SJSA1 (cell line): ENCODE measurements around the gene PLAAT2. TPM values are rescaled to one million over a fixed set of nuclear protein-coding genes. Genes with fewer than 3 reads are reported as not detected.
"Not testable (repeated sequence)": the region's sequence is repeated elsewhere in the genome, so short reads cannot be mapped to it uniquely, and the experiment has no call there.

Experiments used
- DNase-seq, 2 experiments: peaks; one replicate each; pipeline ENCODE4 v3.0.0-alpha.2; 2015 to 2020; ENCODE audit warnings: low spot score in 2 of 2, low read depth in 1 of 2
- H3K27ac ChIP-seq: fragments of 250-450 bp; sonication (Bioruptor Pico); 2 replicates; pipeline ENCODE4 v1.5.1; 2020; ENCODE audit warnings: mild to moderate bottlenecking, moderate library complexity
- H3K27me3 ChIP-seq: fragments of 250-450 bp; sonication (Bioruptor Pico); replicated peaks from 2 replicates; pipeline ENCODE4 v1.5.1; 2020; ENCODE audit warnings: mild to moderate bottlenecking, moderate library complexity
- H3K36me3 ChIP-seq: fragments of 250-450 bp; sonication (Bioruptor Pico); 2 replicates; pipeline ENCODE4 v1.5.1; 2020; ENCODE audit warnings: mild to moderate bottlenecking
- H3K4me1 ChIP-seq: fragments of 250-450 bp; sonication (Bioruptor Pico); replicated peaks from 2 replicates; pipeline ENCODE4 v1.6.1; 2021; ENCODE audit warnings: mild to moderate bottlenecking
- H3K4me3 ChIP-seq: fragments of 250-450 bp; sonication (Bioruptor Pico); 2 replicates; pipeline ENCODE4 v1.5.1; 2020; ENCODE audit warnings: mild to moderate bottlenecking
- H3K9me3 ChIP-seq: fragments of 250-450 bp; sonication (Bioruptor Pico); replicated peaks from 2 replicates; pipeline ENCODE4 v1.5.1; 2020; ENCODE audit warnings: mild to moderate bottlenecking
- total RNA-seq: library from RNA; depleted of rRNA; stranded (reverse); fragments of >200 nt; shearing (Covaris generic); gene quantifications from 2 replicates; pipeline ENCODE4 v1.2.3, GENCODE V29; 2014; rRNA removed

The PLAAT2 gene
- total RNA-seq: 0.39 TPM in 1 of 2 replicates, not detected in the other

- Histone ChIP-seq H3K9me3 (no peaks in the 10 kb centered on the region), H3K27ac (no peak within 1 kb of the TSS), H3K4me1 (peaks cover 32% of the 10 kb centered on the region), H3K4me3 (no peak within 1 kb of the TSS), H3K36me3 (no peaks in the 10 kb centered on the region), H3K27me3 (no peaks in the 10 kb centered on the region)
- DNase-seq: peak in 1 of 2 experiments; percentile 20
These were observed at the start of gene PLAAT2 for GRCh38 chr11:63563201-63564055. PLAAT2 (minus strand) TSS chr11:63563379; CDS start chr11:63563324, 55 bp downstream.

DNA sequence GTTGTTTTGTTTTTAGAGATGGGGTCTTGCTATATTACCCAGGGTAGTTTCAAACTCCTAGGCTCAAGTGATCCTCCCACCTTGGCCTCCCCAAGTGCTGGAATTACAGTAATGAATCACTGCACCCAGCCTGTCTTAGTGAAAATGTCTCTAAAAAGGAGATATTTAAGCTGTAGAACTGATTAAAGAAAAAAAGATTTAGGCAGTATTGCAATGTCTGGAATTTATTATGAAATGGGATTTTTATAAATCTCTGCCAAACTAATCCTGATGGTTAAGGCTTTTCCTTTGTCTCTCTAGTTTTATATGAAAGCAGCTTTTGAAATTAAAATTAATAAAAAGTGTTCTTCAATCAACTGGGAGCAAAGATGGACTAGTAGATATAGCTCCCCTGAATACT, 49.0 kb upstream of the PLAAT2 start:
- no peak for DNase-seq
- Histone ChIP-seq H3K36me3 (no peaks in the 10 kb centered on the region), H3K27ac (no peak overlapping the region), H3K27me3 (no peaks in the 10 kb centered on the region), H3K9me3 (no peaks in the 10 kb centered on the region), H3K4me1 (peaks cover 64% of the 10 kb centered on the region), H3K4me3 (no peak overlapping the region)

DNA sequence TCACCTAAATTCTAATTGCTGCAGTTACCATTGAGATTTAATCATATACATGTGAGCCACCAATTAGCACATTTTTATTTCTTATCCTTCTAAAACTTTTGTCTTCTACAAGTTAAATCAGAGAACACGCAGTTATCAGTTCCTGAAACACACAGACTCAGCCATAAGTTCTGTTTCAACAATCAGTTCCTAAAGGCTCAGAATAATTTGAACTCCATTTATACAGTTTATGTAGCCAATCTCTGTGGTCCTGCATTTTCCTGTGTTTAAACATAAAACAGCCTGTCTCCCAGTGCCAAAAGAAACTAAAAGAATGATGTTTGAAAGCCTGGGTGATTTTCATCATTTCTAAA, 48.2 kb upstream of the PLAAT2 start:
- Histone ChIP-seq H3K27me3 (no peaks in the 10 kb centered on the region), H3K9me3 (no peaks in the 10 kb centered on the region), H3K4me3 (no peak overlapping the region), H3K27ac (peak overlapping the region; percentile 90), H3K4me1 (peaks cover 64% of the 10 kb centered on the region), H3K36me3 (no peaks in the 10 kb centered on the region)
- DNase-seq: no peak

GRCh38 chr11:63610604-63611394, 47.6 kb upstream of the PLAAT2 start:
- Histone ChIP-seq H3K27ac (peak overlapping the region; percentile 90), H3K9me3 (no peaks in the 10 kb centered on the region), H3K27me3 (no peaks in the 10 kb centered on the region), H3K4me3 (no peak overlapping the region), H3K4me1 (peaks cover 64% of the 10 kb centered on the region), H3K36me3 (no peaks in the 10 kb centered on the region)
- DNase-seq: peak; percentile 83 to 87

DNA sequence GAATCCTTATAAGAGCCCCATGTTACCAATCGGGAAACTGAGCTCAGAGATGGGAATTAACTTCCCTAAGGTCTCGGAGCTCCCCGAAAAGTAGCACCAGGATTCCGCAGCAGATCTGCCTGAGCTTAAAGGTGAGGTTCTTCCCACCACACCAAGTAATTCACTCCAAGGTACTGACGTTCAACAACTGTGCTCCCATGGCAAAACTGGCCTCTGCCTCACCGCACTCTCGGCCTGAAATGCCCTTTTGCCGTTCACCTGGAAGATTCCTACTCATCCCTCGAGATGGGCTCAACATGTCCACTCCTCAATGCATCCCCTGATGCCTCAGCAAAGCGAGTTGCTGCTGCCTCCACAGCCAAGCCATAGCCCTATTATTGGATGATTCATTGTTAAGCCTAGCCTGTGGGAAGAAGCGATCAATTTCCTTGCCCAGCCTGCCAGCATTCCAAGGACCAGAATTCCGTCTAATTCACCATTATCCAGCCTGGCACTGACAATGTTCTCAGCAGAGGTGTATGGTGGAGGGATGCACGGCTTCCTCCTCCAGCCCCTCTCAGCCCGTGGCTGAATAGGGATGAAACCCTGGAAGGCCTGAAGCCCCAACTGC, 46.9 kb upstream of the PLAAT2 start:
- DNase-seq: peak; percentile 62 to 70
- Histone ChIP-seq H3K36me3 (no peaks in the 10 kb centered on the region), H3K27ac (peak overlapping the region; percentile 90), H3K27me3 (no peaks in the 10 kb centered on the region), H3K4me1 (peaks cover 64% of the 10 kb centered on the region), H3K9me3 (no peaks in the 10 kb centered on the region), H3K4me3 (no peak overlapping the region)

- no peak overlapping the region for H3K4me3 ChIP-seq
- H3K27ac ChIP-seq: peak overlapping the region; percentile 90
- DNase-seq: peak in 1 of 2 experiments; percentile 53
- H3K9me3 ChIP-seq: no peaks in the 10 kb centered on the region
- peaks cover 64% of the 10 kb centered on the region for H3K4me1 ChIP-seq
- no peaks in the 10 kb centered on the region for H3K27me3 ChIP-seq
- no peaks in the 10 kb centered on the region for H3K36me3 ChIP-seq
These were observed 46.4 kb upstream of the PLAAT2 start for GRCh38 chr11:63609536-63609935.

- Histone ChIP-seq H3K27ac (peak overlapping the region; percentile 90), H3K4me3 (no peak overlapping the region)
- DNase-seq: peak; percentile 91 to 97
These were observed 45.5 kb upstream of the PLAAT2 start for GRCh38 chr11:63608353-63609345.

DNA sequence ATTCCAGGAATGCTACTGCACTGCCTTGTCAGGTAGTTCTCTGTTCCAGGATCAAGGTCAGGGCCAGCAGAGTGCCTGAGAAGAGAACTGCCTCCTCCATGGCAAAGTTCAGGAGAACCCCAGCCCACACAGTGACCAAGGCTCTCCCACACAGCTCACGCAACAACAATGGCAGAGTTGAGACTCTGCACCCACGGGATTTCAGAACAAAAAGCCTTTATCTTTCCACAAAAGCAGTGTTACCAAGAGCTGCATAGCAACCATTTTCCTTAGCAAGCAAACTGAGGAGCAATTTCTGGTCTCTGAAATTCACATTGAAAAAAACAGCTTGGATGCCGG, 40.0 kb upstream of the PLAAT2 start:
- H3K4me1 ChIP-seq: peaks cover 56% of the 10 kb centered on the region
- H3K27me3 ChIP-seq: no peaks in the 10 kb centered on the region
- H3K9me3 ChIP-seq: no peaks in the 10 kb centered on the region
- H3K27ac ChIP-seq: peak overlapping the region; percentile 41
- DNase-seq: peak in 1 of 2 experiments; percentile 49
- H3K4me3 ChIP-seq: no peak overlapping the region
- 0 out of 2 replicates have a peak, but pooled peaks cover 6% of the 10 kb centered on the region for H3K36me3 ChIP-seq

More at GRCh38 chr11:63608353-63609345, 45.5 kb upstream of the PLAAT2 start:
- H3K27me3 ChIP-seq: no peaks in the 10 kb centered on the region
- peaks cover 60% of the 10 kb centered on the region for H3K4me1 ChIP-seq
- no peaks in the 10 kb centered on the region for H3K9me3 ChIP-seq
- H3K36me3 ChIP-seq: no peaks in the 10 kb centered on the region

DNA sequence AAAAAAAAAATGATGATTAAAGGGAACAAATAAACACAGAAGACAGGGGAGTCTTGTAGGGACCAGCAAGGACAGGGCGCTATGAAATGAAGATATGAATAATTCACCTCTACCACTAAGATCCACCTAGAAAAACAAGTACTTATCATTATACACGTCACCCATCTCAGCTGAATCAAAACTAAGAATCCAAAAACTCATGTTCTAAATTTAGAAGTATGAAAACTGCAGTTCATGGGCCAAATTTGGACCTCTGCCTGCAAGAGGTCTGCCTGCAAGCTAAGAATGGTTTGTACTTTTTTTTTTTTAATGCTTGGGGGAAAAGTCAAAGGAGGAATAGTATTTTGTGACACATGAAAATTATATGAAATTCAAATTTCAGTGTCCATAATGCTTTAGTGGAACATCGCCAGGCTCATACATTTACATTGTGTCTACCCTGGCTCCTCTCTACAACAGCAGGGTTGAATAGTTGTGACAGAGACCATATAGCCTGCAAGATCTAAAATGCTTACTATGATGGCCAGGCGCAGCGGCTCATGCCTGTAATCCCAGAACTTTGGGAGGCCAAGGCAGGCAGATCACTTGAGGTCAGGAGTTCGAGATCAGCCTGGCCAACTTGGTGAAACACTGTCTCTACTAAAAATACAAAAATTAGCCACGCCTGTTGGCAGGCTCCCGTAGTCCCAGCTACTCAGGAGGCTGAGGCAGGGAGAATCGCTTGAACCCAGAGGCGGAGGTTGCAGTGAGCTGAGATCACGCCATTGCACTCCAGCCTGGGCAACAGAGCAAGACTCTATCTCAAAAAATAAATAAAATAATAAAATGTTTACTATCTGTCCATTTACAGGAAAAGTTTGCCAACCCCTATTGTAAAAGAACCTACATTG, 39.4 kb upstream of the PLAAT2 start:
- not testable (repeated sequence) for H3K9me3 ChIP-seq, H3K27me3 ChIP-seq, H3K4me3 ChIP-seq
- peak; percentile 10 to 46 for DNase-seq
- Histone ChIP-seq H3K4me1 (peaks cover 54% of the 10 kb centered on the region), H3K36me3 (peaks cover 11% of the 10 kb centered on the region; the same call in 1 of the 2 replicates), H3K27ac (peak overlapping the region; percentile 41)

- peaks cover 60% of the 10 kb centered on the region for H3K4me1 ChIP-seq
- H3K27ac ChIP-seq: peak overlapping the region; percentile 69
- DNase-seq: peak; percentile 99
- peaks cover 23% of the 10 kb centered on the region for H3K36me3 ChIP-seq
- no peak overlapping the region for H3K4me3 ChIP-seq
- H3K9me3 ChIP-seq: no peaks in the 10 kb centered on the region
- no peaks in the 10 kb centered on the region for H3K27me3 ChIP-seq
These were observed 36.3 kb upstream of the PLAAT2 start for GRCh38 chr11:63599211-63600122.

DNA sequence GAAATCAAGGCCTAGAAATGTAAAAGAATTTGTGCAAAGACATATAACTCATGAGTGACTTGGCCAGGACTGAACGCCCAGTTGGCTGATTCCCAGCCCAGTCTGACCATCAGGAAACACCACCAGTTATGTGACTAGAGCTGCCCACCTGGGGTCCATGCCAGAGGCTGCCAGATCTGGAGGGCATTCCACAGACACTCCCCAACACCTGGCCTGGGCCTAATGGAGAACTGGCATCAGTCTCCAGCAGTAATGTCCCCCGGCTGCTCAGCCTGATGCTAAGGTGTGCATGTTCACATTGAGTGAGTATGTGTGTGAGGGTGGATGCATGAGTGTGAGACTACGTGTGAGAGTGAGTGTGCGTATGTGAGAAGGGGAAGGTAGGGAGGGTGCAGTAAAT, 35.4 kb upstream of the PLAAT2 start:
- no peak for DNase-seq
- Histone ChIP-seq H3K27ac (peak overlapping the region; percentile 69), H3K4me1 (peaks cover 57% of the 10 kb centered on the region), H3K27me3 (no peaks in the 10 kb centered on the region), H3K4me3 (no peak overlapping the region), H3K9me3 (no peaks in the 10 kb centered on the region), H3K36me3 (peaks cover 31% of the 10 kb centered on the region)
